Stimulated activated memory B cell treated with anti-CD40 and anti-IgM and Interleukin-4, amounts not matched to agents 10 μg/mL and 1 μg/mL and 100 μg/mL, for 72 hours (primary cell): ENCODE results near the gene PDXP.

ENCODE experiments used
- ATAC-seq: fragments of 150-1000 bp; cut with Tn5 transposase; 2 replicates; pipeline ENCODE4 v1.10.0; 2021
- H3K27ac Mint-ChIP-seq: one replicate; pipeline ENCODE4 v1.8.0; 2022; ENCODE audit warnings: mild to moderate bottlenecking, mixed read lengths
- H3K27me3 Mint-ChIP-seq: one replicate; pipeline ENCODE4 v1.8.0; 2022; ENCODE audit warnings: mixed read lengths
- H3K36me3 Mint-ChIP-seq: one replicate; pipeline ENCODE4 v1.8.0; 2022; ENCODE audit warnings: mixed read lengths
- H3K4me1 Mint-ChIP-seq: one replicate; pipeline ENCODE4 v1.8.0; 2022; ENCODE audit warnings: mixed read lengths
- H3K4me3 Mint-ChIP-seq: one replicate; pipeline ENCODE4 v1.8.0; 2022; ENCODE audit warnings: mild to moderate bottlenecking, moderate library complexity, mixed read lengths
- H3K9me3 Mint-ChIP-seq: one replicate; pipeline ENCODE4 v1.8.0; 2022; ENCODE audit warnings: mixed read lengths

PDXP gene

DNA sequence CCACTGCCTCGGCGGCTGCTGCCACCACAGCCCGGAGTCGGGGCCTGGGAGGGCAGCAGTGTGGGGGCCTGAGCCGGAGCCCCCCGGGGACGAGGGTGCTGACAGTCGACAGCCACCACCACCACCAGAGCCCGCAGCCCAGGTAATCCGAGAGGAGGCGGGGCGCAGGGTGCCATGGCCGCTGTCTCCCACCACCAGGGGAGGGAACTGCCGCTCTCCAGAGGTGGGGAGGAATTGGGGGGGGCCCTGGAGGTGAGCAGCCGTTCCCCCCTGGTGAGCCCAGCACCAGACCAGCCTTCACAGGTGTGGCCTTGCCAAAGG, 50.9 kb downstream of the PDXP start:
- Mint-ChIP-seq H3K4me1 (peaks cover 7% of the 10 kb centered on the region), H3K9me3 (no peaks in the 10 kb centered on the region), H3K36me3 (peaks cover 28% of the 10 kb centered on the region), H3K27me3 (no peaks in the 10 kb centered on the region), H3K4me3 (no peak overlapping the region), H3K27ac (no peak overlapping the region)
- ATAC-seq, result no peak

DNA sequence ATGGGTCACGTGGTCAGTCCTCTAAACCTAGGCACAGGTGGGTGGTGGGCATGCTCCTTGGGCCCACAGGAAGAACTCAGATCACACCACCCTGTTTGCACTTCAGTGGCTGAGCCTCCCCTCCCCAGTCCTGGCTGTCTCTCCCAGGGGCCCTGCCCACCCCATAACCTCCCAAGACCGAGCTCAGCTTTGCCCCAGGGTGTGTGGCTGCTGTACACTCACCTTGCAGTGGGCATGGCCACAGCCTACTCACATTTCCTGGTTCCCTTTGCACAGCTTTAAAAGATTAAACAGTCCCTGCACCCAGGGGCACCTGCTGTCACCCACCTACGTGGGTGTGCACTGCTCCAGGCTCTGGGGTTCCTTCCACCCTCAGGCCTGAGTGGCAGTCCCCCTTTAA, 52.2 kb downstream of the PDXP start:
- ATAC-seq, result no peak
- no peaks in the 10 kb centered on the region for H3K27me3 Mint-ChIP-seq
- H3K4me1 Mint-ChIP-seq, result peaks cover 7% of the 10 kb centered on the region
- H3K36me3 Mint-ChIP-seq, result peaks cover 20% of the 10 kb centered on the region
- H3K27ac Mint-ChIP-seq, result no peak overlapping the region
- no peak overlapping the region for H3K4me3 Mint-ChIP-seq
- H3K9me3 Mint-ChIP-seq, result no peaks in the 10 kb centered on the region

DNA sequence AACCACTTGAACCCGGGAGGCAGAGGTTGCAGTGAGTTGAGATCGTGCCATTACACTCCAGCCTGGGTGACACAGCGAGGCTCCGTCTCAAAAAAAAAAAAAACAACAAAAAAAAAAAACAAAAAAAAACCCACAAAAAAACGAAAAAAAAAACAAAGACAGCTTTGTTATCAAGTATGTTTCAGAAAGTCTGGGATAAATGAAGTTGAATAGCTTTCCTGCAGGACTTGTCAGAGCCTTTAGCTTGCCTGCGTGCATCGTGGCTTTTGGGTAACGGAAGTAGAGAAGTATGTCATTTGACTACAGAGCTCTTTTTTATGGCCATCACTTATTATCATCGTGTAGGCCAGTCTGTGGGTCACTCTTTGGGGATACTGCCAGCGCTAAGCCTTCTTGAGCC, 53.0 kb downstream of the PDXP start:
- Mint-ChIP-seq H3K9me3 (no peaks in the 10 kb centered on the region), H3K4me1 (peaks cover 7% of the 10 kb centered on the region), H3K36me3 (peaks cover 16% of the 10 kb centered on the region), H3K4me3 (no peak overlapping the region), H3K27me3 (no peaks in the 10 kb centered on the region), H3K27ac (no peak overlapping the region)
- no peak for ATAC-seq

DNA sequence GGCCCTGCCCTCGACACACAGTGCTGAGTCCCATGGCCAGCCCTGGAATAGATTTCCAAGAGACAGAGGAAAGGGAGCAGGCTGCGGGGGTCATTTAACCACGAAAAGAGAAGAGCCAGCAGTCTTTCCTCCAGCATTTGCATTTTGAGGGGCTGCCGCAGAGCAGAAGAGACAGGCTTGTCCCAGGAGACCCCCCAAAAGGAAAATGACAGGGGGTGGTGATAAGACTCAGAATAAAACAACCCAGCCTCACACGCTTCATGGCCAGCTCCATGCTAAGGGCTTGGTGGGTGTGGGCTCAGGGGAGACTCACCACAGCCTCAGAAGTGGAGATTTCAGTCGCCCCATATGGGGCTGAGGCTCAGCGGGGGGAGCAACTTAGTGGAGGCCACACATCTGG, 55.2 kb downstream of the PDXP start:
- Mint-ChIP-seq H3K27ac (peak overlapping the region; percentile 60), H3K36me3 (peaks cover 25% of the 10 kb centered on the region), H3K9me3 (no peaks in the 10 kb centered on the region), H3K4me3 (no peak overlapping the region), H3K4me1 (peaks cover 7% of the 10 kb centered on the region), H3K27me3 (no peaks in the 10 kb centered on the region)
- no peak for ATAC-seq

DNA sequence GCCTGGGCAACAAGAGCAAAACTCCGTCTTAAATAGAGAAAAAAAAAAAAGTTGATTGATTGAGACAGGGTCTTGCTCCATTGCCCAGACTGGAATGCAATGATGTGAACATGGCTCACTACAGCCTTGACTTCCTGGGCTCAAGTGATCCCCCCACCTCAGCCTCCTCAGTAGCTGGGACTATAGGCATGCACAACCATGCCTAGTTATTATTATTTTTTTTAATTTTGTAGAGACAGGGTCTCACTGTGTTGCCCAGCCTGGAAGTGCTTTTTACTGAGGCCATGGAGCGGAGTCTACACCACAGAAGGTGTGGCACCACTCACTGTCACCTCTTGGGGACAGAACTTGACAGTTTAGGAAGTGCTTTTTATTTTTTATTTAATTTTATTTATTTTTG, 56.1 kb downstream of the PDXP start:
- no peak overlapping the region for H3K27ac Mint-ChIP-seq
- H3K4me1 Mint-ChIP-seq, result peaks cover 7% of the 10 kb centered on the region
- peaks cover 24% of the 10 kb centered on the region for H3K36me3 Mint-ChIP-seq
- no peaks in the 10 kb centered on the region for H3K27me3 Mint-ChIP-seq
- H3K9me3 Mint-ChIP-seq, result no peaks in the 10 kb centered on the region
- no peak overlapping the region for H3K4me3 Mint-ChIP-seq
- ATAC-seq, result no peak

- H3K36me3 Mint-ChIP-seq, result peaks cover 25% of the 10 kb centered on the region
- peaks cover 7% of the 10 kb centered on the region for H3K4me1 Mint-ChIP-seq
- no peak overlapping the region for H3K27ac Mint-ChIP-seq
- no peaks in the 10 kb centered on the region for H3K27me3 Mint-ChIP-seq
- no peak for ATAC-seq
- H3K9me3 Mint-ChIP-seq, result no peaks in the 10 kb centered on the region
- H3K4me3 Mint-ChIP-seq, result no peak overlapping the region
These were observed 57.2 kb downstream of the PDXP start for GRCh38 chr22:37715760-37716159.
